ENCODE results near the gene FFAR2.

The FFAR2 gene

GRCh38 chr19:35445826-35446593 lies 2.0 kb upstream of the FFAR2 start:
- peak; percentile 61 for DNase-seq (ENCODE audit: low spot score)
- TF ChIP-seq CTCF (IDR thresholded peaks at IDR 0.05; ENCODE audit: extremely low read depth, missing control alignments) = no peak

- no peak for TF ChIP-seq CTCF (IDR thresholded peaks at IDR 0.05; ENCODE audit: extremely low read depth, missing control alignments)
- no peak for DNase-seq (ENCODE audit: low spot score)
These were observed 1.4 kb downstream of the FFAR2 start for GRCh38 chr19:35449359-35450043.

GRCh38 chr19:35451338-35452096 lies 3.5 kb downstream of the FFAR2 start:
- peak; percentile 75 for DNase-seq (ENCODE audit: low spot score)
- TF ChIP-seq CTCF (IDR thresholded peaks at IDR 0.05; ENCODE audit: extremely low read depth, missing control alignments) = no peak

GRCh38 chr19:35454663-35455062 lies 6.6 kb downstream of the FFAR2 start:
- no peak for TF ChIP-seq CTCF (IDR thresholded peaks at IDR 0.05; ENCODE audit: extremely low read depth, missing control alignments)
- DNase-seq (ENCODE audit: low spot score) = no peak

- TF ChIP-seq CTCF (IDR thresholded peaks at IDR 0.05; ENCODE audit: extremely low read depth, missing control alignments) = no peak
- no peak for DNase-seq (ENCODE audit: low spot score)
These were observed 7.7 kb downstream of the FFAR2 start for GRCh38 chr19:35455616-35456201.

GRCh38 chr19:35457173-35457572 lies 9.1 kb downstream of the FFAR2 start:
- TF ChIP-seq CTCF (IDR thresholded peaks at IDR 0.05; ENCODE audit: extremely low read depth, missing control alignments) = no peak
- peak; percentile 54 for DNase-seq (ENCODE audit: low spot score)

Data from GM20000 (cell line).